HG02884 (cell line): ENCODE results near the gene SLC35F1.

Source experiments
- ATAC-seq: cut with Tn5 transposase; IDR thresholded peaks from one replicate; pipeline ENCODE4 v1.9.1; 2021; ENCODE audit warnings: mild to moderate bottlenecking, moderate library complexity; ENCODE audit not compliant: unreplicated experiment

The SLC35F1 gene

GRCh38 chr6:118305081-118305480, 398.0 kb downstream of the SLC35F1 start:
- no peak for ATAC-seq

- ATAC-seq: no peak
Observed at GRCh38 chr6:118306392-118307238, 399.6 kb downstream of the SLC35F1 start.

DNA sequence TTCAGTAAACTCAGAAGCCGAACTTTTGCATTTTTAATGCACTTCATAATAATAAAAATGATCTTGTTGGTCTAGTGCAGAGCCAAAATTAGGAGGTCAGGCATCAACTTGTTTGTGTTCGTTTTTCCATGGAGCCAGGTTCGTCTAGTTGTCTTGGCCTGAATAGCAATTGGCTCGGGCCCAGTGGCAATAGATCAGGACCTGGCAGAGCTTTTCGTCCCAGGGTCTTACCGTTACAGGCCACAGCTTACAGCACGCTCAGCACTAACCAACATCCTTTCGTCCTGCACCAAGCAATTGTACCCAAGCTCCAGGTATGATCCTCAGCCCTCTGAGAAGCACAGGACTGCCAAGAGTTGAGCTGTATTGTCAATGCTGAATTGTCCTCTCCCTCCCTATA, 400.5 kb downstream of the SLC35F1 start:
- ATAC-seq: no peak

- no peak for ATAC-seq
Observed at GRCh38 chr6:118309337-118310093, 402.5 kb downstream of the SLC35F1 start.

- no peak for ATAC-seq
Observed at GRCh38 chr6:118313208-118313607, 406.1 kb downstream of the SLC35F1 start.

DNA sequence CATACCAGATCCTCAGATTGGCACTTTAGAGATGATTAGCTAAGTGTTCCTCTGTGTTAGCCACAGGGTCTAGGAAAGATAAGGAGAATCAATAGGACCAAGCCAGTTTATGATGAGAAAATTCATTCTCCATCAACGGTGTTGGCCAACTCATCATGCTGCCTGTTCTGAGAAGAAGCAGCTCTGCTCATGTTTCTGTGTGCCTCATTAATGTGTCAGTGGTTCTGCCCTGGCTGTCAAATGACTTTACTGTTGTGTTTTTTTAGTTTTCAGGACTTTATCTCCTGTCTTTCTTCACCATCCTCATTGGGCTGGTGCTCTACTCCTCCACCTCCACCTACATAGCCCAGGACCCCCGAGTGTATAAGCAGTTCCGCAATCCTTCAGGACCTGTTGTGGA, 406.7 kb downstream of the SLC35F1 start:
- no peak for ATAC-seq

- peak; percentile 52 for ATAC-seq
Observed at GRCh38 chr6:118316796-118317384, 409.8 kb downstream of the SLC35F1 start.

DNA sequence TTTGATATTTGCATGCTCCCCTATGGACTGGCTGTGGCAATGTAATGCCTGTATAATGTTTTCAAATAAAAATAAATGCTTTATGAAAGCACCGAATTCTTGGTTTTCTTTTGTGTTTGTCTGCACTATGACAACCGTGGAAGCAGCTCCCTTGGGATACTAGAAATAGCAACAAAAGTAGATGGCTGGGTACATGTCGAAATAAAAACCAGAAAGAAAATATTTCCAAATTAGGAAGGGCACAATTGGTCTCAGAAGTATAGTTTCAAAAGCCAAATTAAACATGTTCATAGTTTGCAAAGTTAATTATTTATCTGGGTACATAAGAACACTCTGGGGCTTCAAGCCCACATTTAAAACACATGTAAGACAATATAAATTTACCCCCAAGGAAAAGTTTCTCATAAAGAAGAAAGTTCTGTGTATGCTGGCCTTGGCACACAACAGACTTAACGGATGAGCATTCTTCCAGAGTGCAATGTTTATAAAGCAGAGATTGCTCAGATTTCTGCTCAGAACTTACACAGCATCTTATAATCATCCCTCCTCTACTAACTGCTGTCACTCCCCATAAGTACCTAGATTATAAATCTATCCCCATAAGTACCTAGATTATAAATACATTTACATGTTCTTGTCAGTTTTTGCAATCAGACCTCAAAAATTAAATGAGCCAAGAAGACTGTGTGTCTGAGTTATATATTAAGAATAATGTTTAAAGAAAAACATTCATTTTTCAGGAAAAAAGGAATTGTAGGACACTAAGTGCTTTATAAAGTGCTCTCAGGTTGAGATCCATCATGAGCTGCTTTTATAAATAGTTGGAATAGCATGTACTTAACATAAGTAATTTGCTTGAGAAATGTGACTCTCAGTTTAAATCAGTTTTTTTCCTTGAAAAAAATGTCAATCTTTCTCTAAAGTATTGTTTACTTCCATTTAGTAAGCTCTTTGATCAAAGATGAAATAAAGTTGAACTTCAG, 410.8 kb downstream of the SLC35F1 start:
- no peak for ATAC-seq

GRCh38 chr6:118318648-118319047, 411.6 kb downstream of the SLC35F1 start:
- ATAC-seq: no peak

DNA sequence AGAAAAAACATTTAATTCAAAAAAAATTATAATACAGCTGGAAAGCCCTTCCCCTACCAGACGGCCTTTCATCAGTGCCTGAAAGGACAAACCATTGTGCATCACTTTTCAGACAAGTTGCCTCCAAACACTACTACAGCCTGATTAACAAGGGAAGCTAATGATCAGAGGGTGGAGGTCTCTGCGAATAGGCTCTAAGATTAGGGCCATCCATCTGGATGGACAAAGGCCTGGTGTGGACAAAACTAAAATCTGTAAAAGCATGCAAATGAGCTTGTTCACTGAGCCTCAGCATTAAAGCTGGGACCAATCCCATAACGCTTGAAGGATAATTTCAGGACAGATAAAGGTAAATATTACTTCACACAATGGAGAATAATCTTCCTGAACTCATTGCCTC, 412.4 kb downstream of the SLC35F1 start:
- ATAC-seq: no peak

DNA sequence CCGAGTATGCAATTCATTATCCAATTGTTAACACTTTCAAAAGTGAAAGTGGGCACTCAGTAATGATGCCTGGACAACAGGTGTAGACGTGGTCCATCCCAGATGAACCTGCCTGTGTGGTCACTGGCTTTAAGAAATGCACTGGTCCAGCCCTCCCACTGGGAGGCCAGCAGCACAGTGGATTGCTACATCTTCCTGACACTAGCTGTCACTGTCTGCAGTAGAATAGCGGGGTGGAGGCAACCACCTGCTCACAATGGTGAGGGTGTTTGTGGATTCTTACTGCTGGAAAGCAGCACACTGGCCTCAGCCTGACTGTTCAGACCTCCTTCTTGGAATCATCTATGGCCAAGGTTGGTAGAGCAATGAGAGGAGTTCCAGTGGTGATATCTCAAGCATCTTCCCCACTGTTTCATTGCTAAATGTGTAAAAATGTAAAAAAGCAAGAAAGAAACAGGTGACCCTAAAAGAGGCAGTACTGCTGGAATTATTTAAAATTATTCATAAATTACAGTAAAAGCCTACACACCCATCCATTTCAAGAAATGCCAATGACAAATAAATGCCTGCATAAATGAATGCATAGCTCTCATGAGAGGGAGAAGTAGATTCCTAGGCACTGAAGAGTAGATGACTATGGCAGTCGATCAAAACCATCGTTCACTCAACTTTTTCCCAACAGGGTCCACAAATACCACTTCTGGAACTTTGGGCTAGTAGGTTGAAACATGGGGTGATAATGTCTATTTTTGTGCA, 413.0 kb downstream of the SLC35F1 start:
- ATAC-seq: no peak

DNA sequence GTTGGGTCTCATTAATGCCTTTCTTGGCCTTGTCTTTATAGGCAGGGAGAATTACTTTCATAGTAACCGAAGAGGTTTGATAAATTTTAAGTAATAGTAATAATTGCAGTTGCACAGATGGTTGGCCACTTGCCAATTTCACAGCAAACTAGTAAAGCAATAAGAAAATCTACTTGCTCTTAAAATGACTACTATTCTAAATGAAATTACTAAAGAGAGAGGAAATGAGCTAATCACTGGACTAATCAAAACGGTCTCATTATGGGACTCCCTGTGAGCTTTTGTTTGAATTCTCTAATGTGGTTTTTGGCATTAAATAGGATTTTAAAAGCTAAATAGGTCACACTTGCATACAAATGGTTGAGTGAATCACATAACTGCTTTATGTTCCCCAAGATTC, 413.6 kb downstream of the SLC35F1 start:
- no peak for ATAC-seq

- no peak for ATAC-seq
Observed at GRCh38 chr6:118324116-118324515, 417.1 kb downstream of the SLC35F1 start.

DNA sequence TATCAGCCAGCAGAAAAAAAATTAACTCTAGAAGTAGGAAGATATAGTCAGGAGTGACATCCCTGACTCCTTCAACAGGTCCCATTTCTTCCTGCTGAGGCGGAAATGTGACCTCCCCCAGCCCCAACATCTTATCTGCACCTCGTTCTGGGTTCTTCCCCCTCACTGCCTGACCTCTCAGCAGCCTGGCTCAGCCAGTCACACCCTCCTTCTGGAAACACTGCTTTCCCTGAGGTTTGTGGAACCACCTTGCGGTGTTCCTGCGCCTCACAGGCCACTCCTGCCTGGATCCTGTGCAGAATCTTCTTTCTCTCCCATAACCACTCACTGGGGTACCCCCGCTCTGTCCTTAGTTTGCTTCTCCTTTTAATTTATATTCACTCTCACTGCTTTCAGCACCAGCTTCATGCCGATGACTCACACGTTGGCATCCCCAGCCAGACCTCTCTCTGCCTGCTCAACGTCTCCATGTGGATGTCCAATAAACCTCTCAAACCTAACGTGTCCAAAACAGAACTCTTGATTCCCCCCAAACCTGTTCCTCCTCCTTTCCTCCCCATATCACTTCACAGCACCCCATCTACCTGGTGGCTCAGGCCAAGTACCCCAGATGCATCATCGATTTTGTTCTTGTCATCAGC, 418.3 kb downstream of the SLC35F1 start:
- ATAC-seq: no peak

- no peak for ATAC-seq
Observed at GRCh38 chr6:118326712-118327111, 419.6 kb downstream of the SLC35F1 start.

- ATAC-seq: no peak
Observed at GRCh38 chr6:118327237-118327636, 420.2 kb downstream of the SLC35F1 start.

DNA sequence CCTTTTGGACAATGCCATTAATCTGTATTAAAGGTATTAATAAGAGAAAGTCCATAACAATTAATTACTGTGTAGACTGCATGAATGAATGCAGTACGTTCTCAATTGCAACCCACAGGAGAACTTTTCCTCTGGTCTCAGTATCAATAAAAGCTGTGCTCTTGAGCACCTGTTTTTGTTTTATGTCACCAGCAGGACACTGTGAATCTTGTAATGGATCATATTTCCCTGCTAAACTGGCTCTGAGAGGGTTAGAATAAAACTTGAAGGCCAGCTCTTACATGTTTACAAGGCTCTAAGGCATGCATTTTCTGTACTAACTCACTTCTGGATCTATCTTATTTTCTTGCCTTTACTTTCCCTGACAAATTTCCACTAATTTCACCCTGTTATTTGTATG, 426.7 kb downstream of the SLC35F1 start:
- no peak for ATAC-seq

GRCh38 chr6:118334634-118335033, 427.6 kb downstream of the SLC35F1 start:
- ATAC-seq: no peak

GRCh38 chr6:118335325-118335816, 428.3 kb downstream of the SLC35F1 start:
- ATAC-seq: no peak
